Naive B cell (primary cell): ENCODE measurements around the gene PRKCE. TPM values are rescaled to one million over a fixed set of nuclear protein-coding genes. Genes with fewer than 3 reads are reported as not detected.
A peak's percentile ranks its signal among the peaks of the same experiment; 100 is the strongest.

Experiments used
- ATAC-seq, 2 donors: fragments of 150-1000 bp; cut with Tn5 transposase; 2 replicates each; pipeline ENCODE4 v1.10.0; 2021; ENCODE audit warnings: low read depth in 2 of 2, mild to moderate bottlenecking in 2 of 2, moderate library complexity in 2 of 2
- DNase-seq: peaks from one replicate; pipeline ENCODE4 v3.0.0; 2022
- H3K27ac Mint-ChIP-seq, 6 donors: one replicate each; pipeline ENCODE4 v1.8.0; 2020 to 2022; ENCODE audit warnings: mild to moderate bottlenecking in 6 of 6, mixed read lengths in 6 of 6, moderate library complexity in 5 of 6, inconsistent platforms in 2 of 6
- H3K27me3 Mint-ChIP-seq, 3 donors: one replicate each; pipeline ENCODE4 v1.8.0; 2021 to 2022; ENCODE audit warnings: mixed read lengths in 3 of 3, mild to moderate bottlenecking in 1 of 3
- H3K36me3 Mint-ChIP-seq, 2 donors: one replicate each; pipeline ENCODE4 v1.8.0; 2020 to 2022; ENCODE audit warnings: mixed read lengths in 2 of 2, inconsistent platforms in 1 of 2, mild to moderate bottlenecking in 1 of 2
- H3K4me1 Mint-ChIP-seq, 3 donors: one replicate each; pipeline ENCODE4 v1.8.0; 2020 to 2022; ENCODE audit warnings: mixed read lengths in 3 of 3, inconsistent platforms in 1 of 3, mild to moderate bottlenecking in 1 of 3, moderate library complexity in 1 of 3
- H3K4me3 Mint-ChIP-seq, 8 donors: one replicate each; pipeline ENCODE4 v1.8.0; 2020 to 2022; ENCODE audit warnings: mild to moderate bottlenecking in 8 of 8, mixed read lengths in 8 of 8, moderate library complexity in 8 of 8, inconsistent platforms in 2 of 8
- H3K9me3 Mint-ChIP-seq, 7 donors: one replicate each; pipeline ENCODE4 v1.8.0; 2020 to 2022; ENCODE audit warnings: mixed read lengths in 7 of 7, mild to moderate bottlenecking in 5 of 7, inconsistent platforms in 2 of 7, moderate library complexity in 1 of 7
- polyA plus RNA-seq, 6 donors: library from polyadenylated mRNA; unstranded; fragments of 300-500 nt; fragmentation: Illumina TruSeq; gene quantifications; one replicate each; pipeline ENCODE4 v1.2.3, GENCODE V29; 2021; ENCODE audit warnings: low read depth in 6 of 6

PRKCE gene
- polyA plus RNA-seq, 6 donors from 2014 or later: 14.8 to 33.3 (median 23.2) TPM

GRCh38 chr2:45765728-45766254 lies 114.3 kb downstream of the PRKCE start:
- H3K4me1 Mint-ChIP-seq: peaks cover 63 to 89% (median 79%) of the 10 kb centered on the region in 3 donors
- H3K9me3 Mint-ChIP-seq: no peaks in the 10 kb centered on the region
- H3K4me3 Mint-ChIP-seq: peak overlapping the region in 7 of 8 donors; percentile 17 to 66 (median 29)
- ATAC-seq (peak in 1 of 2 donors; percentile 14), DNase-seq (no peak)
- no peaks in the 10 kb centered on the region for H3K27me3 Mint-ChIP-seq
- H3K36me3 Mint-ChIP-seq: no peaks in the 10 kb centered on the region
- H3K27ac Mint-ChIP-seq: peak overlapping the region in 4 of 6 donors; percentile 17 to 91 (median 82)

DNA sequence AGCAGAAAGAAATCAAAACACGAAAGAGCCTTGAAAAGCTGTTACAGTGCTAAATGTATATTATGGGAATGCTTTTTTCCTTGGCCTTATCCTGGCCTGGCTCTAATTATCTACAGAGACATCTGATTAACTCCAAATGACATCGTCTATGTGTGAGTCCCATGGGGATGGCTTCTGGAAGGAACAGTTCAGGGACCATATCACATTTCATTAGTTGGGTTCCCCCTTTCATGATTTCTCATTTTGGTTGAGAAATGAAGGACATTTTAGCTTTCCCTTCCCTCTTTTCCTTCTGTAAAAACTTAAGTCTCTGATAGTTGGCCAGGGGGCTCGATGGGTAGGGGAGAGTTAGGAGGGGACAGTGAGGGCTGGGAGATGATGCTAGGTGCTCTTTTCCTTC lies 116.7 kb downstream of the PRKCE start:
- H3K4me3 Mint-ChIP-seq: peak overlapping the region in 1 of 8 donors; percentile 30
- H3K4me1 Mint-ChIP-seq: peaks cover 80 to 94% (median 88%) of the 10 kb centered on the region in 3 donors
- no peak for ATAC-seq
- H3K36me3 Mint-ChIP-seq: no peaks in the 10 kb centered on the region
- DNase-seq: no peak
- no peaks in the 10 kb centered on the region for H3K9me3 Mint-ChIP-seq
- H3K27me3 Mint-ChIP-seq: no peaks in the 10 kb centered on the region
- peak overlapping the region in 1 of 6 donors; percentile 57 for H3K27ac Mint-ChIP-seq

DNA sequence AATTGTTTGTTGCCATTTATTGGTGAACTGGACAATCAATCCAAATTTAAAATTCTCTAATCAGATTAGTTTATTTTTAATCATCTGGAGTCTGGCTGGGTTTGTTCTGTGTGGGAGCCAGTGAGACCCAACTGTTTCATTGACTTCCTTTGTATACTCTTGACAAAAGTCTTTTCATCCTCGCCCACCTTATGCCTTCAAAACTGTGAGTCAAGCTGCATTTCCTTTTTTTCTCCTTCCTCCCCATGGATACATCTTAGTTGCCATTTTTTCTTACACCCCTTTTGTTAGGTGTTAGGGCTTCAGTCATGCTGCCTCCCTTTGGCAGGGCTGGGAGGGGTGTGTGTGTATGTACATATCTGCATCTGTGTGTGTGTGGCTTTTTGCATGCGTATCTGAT lies 117.6 kb downstream of the PRKCE start:
- Mint-ChIP-seq H3K36me3 (no peaks in the 10 kb centered on the region), H3K27me3 (no peaks in the 10 kb centered on the region), H3K4me1 (peaks cover 75 to 93% (median 90%) of the 10 kb centered on the region in 3 donors), H3K9me3 (no peaks in the 10 kb centered on the region), H3K4me3 (no peak overlapping the region), H3K27ac (no peak overlapping the region)
- ATAC-seq: no peak
- DNase-seq: no peak

GRCh38 chr2:45769854-45770576 lies 118.5 kb downstream of the PRKCE start:
- H3K4me1 Mint-ChIP-seq: peaks cover 77 to 96% (median 95%) of the 10 kb centered on the region in 3 donors
- H3K27me3 Mint-ChIP-seq: no peaks in the 10 kb centered on the region
- no peak overlapping the region for H3K4me3 Mint-ChIP-seq
- H3K9me3 Mint-ChIP-seq: no peaks in the 10 kb centered on the region
- peak overlapping the region in 2 of 6 donors; percentile 10 to 72 for H3K27ac Mint-ChIP-seq
- H3K36me3 Mint-ChIP-seq: no peaks in the 10 kb centered on the region
- ATAC-seq: no peak
- no peak for DNase-seq

GRCh38 chr2:45770811-45771210 lies 119.3 kb downstream of the PRKCE start:
- H3K4me3 Mint-ChIP-seq: peak overlapping the region in 4 of 8 donors; percentile 16 to 69 (median 42)

DNA sequence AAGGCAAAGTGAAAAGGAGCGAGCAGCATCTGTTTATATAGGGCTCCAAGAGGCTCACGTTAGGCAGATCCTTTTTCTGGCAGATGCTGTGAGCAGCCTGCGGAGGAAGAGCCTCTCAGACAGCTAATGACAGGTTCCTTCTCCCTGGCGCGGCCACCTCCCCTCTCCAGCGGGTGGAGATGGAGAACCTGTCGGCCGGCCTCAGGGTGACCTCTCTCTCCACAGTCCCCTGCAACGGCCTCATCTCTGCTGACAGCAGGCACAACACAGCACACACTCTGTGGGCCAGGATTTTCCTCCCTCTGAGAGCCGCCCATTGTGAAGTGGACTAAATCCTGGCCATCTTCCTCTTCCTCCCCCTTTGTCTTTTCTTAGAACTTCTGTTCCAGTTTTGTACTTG lies 119.8 kb downstream of the PRKCE start:
- Mint-ChIP-seq H3K4me3 (peak overlapping the region in 2 of 8 donors; percentile 7 to 69), H3K9me3 (no peaks in the 10 kb centered on the region), H3K27me3 (no peaks in the 10 kb centered on the region), H3K4me1 (peaks cover 75 to 96% (median 95%) of the 10 kb centered on the region in 3 donors), H3K27ac (peak overlapping the region in 3 of 6 donors; percentile 16 to 87 (median 72)), H3K36me3 (no peaks in the 10 kb centered on the region)
- DNase-seq (no peak), ATAC-seq (no peak)

More at GRCh38 chr2:45770811-45771210, 119.3 kb downstream of the PRKCE start:
- Mint-ChIP-seq H3K27ac (peak overlapping the region in 3 of 6 donors; percentile 49 to 87 (median 72)), H3K36me3 (no peaks in the 10 kb centered on the region), H3K27me3 (no peaks in the 10 kb centered on the region), H3K4me1 (peaks cover 75 to 96% (median 95%) of the 10 kb centered on the region in 3 donors), H3K9me3 (no peaks in the 10 kb centered on the region)
- ATAC-seq (no peak), DNase-seq (no peak)

DNA sequence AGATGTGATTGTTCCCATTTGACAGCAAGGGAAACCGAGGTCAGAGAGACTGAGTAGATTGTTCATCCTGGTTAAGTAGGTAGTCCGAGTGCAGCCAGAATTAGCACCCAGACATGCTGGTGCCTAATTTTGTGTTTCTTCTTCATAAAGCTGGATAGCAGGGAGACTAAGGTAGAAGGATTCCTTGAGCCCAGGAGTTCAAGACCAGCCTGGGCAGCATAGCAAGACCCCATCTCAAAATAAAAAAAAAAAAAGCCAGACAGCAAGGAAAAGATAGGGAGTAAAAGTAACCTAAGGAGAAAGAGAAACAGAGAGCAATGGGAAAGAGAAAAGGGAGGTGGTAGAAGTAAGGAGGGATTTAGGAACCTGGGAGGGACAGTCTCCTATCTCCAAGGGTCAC lies 120.6 kb downstream of the PRKCE start:
- DNase-seq: no peak
- Mint-ChIP-seq H3K9me3 (no peaks in the 10 kb centered on the region), H3K27me3 (no peaks in the 10 kb centered on the region), H3K4me3 (no peak overlapping the region), H3K36me3 (no peaks in the 10 kb centered on the region), H3K27ac (peak overlapping the region in 3 of 6 donors; percentile 38 to 83 (median 72)), H3K4me1 (peaks cover 80 to 97% (median 96%) of the 10 kb centered on the region in 3 donors)
- no peak for ATAC-seq

- no peaks in the 10 kb centered on the region for H3K27me3 Mint-ChIP-seq
- H3K4me3 Mint-ChIP-seq: no peak overlapping the region
- peaks cover 83 to 100% (median 97%) of the 10 kb centered on the region in 3 donors for H3K4me1 Mint-ChIP-seq
- no peaks in the 10 kb centered on the region for H3K9me3 Mint-ChIP-seq
- no peak for DNase-seq
- peak overlapping the region in 3 of 6 donors; percentile 40 to 76 (median 72) for H3K27ac Mint-ChIP-seq
- ATAC-seq: no peak
- no peaks in the 10 kb centered on the region for H3K36me3 Mint-ChIP-seq
These were observed 122.4 kb downstream of the PRKCE start for GRCh38 chr2:45773909-45774308.

- no peak for DNase-seq
- ATAC-seq: peak; percentile 25 to 35
- Mint-ChIP-seq H3K4me1 (peaks cover 81 to 97% (median 93%) of the 10 kb centered on the region in 3 donors), H3K27ac (peak overlapping the region; percentile 54 to 92 (median 74)), H3K36me3 (no peaks in the 10 kb centered on the region), H3K9me3 (no peaks in the 10 kb centered on the region), H3K4me3 (peak overlapping the region in 5 of 8 donors; percentile 4 to 53 (median 40)), H3K27me3 (no peaks in the 10 kb centered on the region)
These were observed 123.3 kb downstream of the PRKCE start for GRCh38 chr2:45774688-45775244.

DNA sequence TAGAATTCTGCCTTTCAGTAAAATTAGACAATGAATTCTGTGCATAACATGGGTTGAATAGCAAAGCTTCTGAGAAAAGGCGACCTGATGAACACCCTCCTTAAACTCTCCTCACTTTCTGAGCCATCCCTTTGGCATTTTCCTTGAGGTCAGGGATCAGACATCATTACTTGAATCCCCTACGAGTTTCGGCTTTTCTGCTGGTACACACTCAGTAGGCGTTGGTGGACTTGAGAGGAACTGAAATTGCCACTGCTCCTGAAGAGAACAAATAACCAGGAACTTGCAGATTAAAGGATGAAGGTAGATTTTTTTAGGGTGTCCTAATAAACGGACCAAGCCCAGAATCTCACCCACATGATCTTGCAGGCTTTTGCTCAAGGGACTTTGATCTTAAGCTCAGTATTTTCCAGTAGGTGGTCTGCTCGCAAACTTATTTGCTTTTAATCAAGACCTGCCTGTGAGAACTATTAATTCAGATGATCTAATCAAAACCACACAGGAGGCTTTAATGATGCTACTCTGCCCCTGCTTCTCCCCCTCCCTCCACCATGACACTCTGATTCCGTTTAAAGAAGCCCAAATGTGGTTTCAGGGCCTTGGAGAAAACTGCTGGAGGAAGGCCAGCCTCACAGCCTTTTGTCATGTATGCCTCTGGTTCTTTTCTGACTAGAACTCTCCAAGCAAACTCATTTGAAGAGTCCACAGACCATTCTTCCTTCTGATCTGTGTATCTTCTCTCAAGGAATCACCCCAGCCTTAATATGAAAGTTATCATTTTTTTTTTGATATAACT lies 124.9 kb downstream of the PRKCE start:
- peaks cover 83 to 95% (median 92%) of the 10 kb centered on the region in 3 donors for H3K4me1 Mint-ChIP-seq
- H3K27ac Mint-ChIP-seq: peak overlapping the region; percentile 23 to 94 (median 72)
- H3K36me3 Mint-ChIP-seq: no peaks in the 10 kb centered on the region
- peak overlapping the region in 7 of 8 donors; percentile 0 to 80 (median 24) for H3K4me3 Mint-ChIP-seq
- ATAC-seq (peak; percentile 37 to 41), DNase-seq (no peak)
- H3K27me3 Mint-ChIP-seq: no peaks in the 10 kb centered on the region
- H3K9me3 Mint-ChIP-seq: no peaks in the 10 kb centered on the region

DNA sequence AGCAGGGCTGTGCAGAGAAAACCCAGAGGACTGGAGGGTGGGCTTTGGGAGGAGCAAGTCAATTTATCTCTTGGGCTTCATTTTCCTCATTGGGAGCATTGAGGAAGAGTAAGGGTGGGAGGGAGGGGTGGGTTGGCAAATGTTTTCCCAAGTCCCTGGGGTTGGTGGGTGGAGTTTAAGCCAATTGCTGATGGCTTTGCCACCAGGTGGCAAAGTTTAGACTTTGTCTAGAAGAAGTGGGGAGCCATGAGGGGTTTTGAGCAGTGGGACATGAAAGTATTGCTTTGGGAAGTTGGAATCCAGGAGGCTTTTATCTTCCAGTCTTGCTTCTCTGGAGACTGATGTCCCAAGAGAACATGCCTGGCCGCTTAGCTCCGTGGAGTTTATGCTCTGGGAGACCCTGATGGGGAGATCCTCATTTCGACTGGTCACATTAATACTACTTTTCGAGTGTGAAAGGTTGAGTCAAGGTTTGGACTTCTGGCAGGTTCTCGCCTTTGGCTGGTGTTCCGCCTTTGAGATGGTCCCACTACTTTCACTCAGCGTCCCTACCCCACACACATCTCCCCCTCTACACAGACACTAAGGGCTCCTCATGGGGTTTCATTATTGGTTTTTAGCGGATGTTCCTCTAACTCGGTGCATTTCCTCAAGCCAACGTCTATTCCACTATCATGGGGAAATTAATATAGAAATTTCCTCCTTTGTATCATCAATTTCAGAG lies 126.7 kb downstream of the PRKCE start:
- Mint-ChIP-seq H3K4me3 (peak overlapping the region in 6 of 8 donors; percentile 12 to 81 (median 70)), H3K9me3 (no peaks in the 10 kb centered on the region), H3K36me3 (no peaks in the 10 kb centered on the region), H3K4me1 (peaks cover 77 to 88% (median 84%) of the 10 kb centered on the region in 3 donors), H3K27ac (peak overlapping the region in 4 of 6 donors; percentile 32 to 84 (median 63)), H3K27me3 (no peaks in the 10 kb centered on the region)
- ATAC-seq (peak; percentile 18 to 22), DNase-seq (no peak)

DNA sequence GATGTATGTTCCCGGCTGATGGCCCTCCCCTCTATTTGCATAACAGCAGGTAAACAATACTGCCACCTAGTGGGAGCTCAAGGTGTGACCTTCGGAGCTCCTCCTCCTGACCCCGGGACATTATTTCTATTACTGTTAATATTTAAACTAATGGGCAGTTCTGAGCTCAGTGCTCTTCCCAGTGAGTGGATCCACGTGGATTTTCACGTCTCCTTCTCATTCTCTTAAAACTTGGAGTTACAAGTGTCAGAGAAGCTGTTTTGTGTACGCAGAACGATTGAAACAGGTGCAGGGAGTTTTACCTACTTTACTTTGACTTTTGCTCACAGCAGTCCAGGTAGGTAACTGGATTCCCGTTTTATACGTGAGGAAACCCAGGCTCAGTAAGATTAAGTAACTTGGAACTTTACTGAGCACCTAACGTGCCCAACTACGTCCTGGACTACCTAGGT lies 127.3 kb downstream of the PRKCE start:
- H3K36me3 Mint-ChIP-seq: peaks cover 0 to under 1% of the 10 kb centered on the region in 2 donors
- DNase-seq: peak; percentile 68
- H3K4me1 Mint-ChIP-seq: peaks cover 80 to 86% (median 82%) of the 10 kb centered on the region in 3 donors
- H3K27ac Mint-ChIP-seq: peak overlapping the region in 4 of 6 donors; percentile 32 to 84 (median 58)
- H3K4me3 Mint-ChIP-seq: peak overlapping the region in 6 of 8 donors; percentile 12 to 81 (median 70)
- H3K9me3 Mint-ChIP-seq: no peaks in the 10 kb centered on the region
- peak; percentile 70 to 80 for ATAC-seq
- no peaks in the 10 kb centered on the region for H3K27me3 Mint-ChIP-seq
